Hematopoietic multipotent progenitor cell treated with erythropoietin and hydrocortisone succinate and interleukin-3 and kit ligand, for 4 days (in vitro differentiated cells): ENCODE results near the gene MYOC.
"Not testable (repeated sequence)": the region's sequence is repeated elsewhere in the genome, so short reads cannot be mapped to it uniquely, and the experiment has no call there.

Experiments used
- DNase-seq: peaks from one replicate; pipeline ENCODE4 v3.0.0-alpha.2; 2015

MYOC gene

GRCh38 chr1:171645553-171646248 is 6.8 kb downstream of the MYOC start:
- no peak for DNase-seq

- peak; percentile 96 for DNase-seq
These were observed 7.5 kb downstream of the MYOC start for GRCh38 chr1:171644805-171645483.

- no peak for DNase-seq
These were observed 9.3 kb downstream of the MYOC start for GRCh38 chr1:171643156-171643555.

GRCh38 chr1:171642197-171642596 is 10.3 kb downstream of the MYOC start:
- DNase-seq = no peak

GRCh38 chr1:171641076-171641864 is 11.2 kb downstream of the MYOC start:
- DNase-seq = no peak

- no peak for DNase-seq
These were observed 12.3 kb downstream of the MYOC start for GRCh38 chr1:171640225-171640624.

- DNase-seq = no peak
These were observed 14.4 kb downstream of the MYOC start for GRCh38 chr1:171637928-171638576.

GRCh38 chr1:171636141-171636540 is 16.3 kb downstream of the MYOC start:
- DNase-seq = no peak

GRCh38 chr1:171635661-171636060 is 16.8 kb downstream of the MYOC start:
- DNase-seq = no peak

GRCh38 chr1:171628225-171628624 is 24.3 kb downstream of the MYOC start:
- DNase-seq = no peak

- no peak for DNase-seq
These were observed 25.5 kb downstream of the MYOC start for GRCh38 chr1:171627020-171627419.

- no peak for DNase-seq
These were observed 27.3 kb downstream of the MYOC start for GRCh38 chr1:171625225-171625624.

GRCh38 chr1:171623651-171624331 is 28.7 kb downstream of the MYOC start:
- DNase-seq = no peak

- DNase-seq = no peak
These were observed 30.4 kb downstream of the MYOC start, which contains the start of gene MYOCOS for GRCh38 chr1:171622152-171622462. MYOCOS (plus strand) TSS chr1:171622243; CDS start chr1:171623884, 1,641 bp downstream.

- no peak for DNase-seq
These were observed 35.9 kb downstream of the MYOC start for GRCh38 chr1:171616586-171616985.

- DNase-seq = not testable (repeated sequence)
These were observed 37.2 kb downstream of the MYOC start for GRCh38 chr1:171615122-171615906.

GRCh38 chr1:171613282-171613681 is 39.2 kb downstream of the MYOC start:
- no peak for DNase-seq

- DNase-seq = no peak
These were observed 41.2 kb downstream of the MYOC start for GRCh38 chr1:171611306-171611705.

GRCh38 chr1:171610385-171610784 is 42.1 kb downstream of the MYOC start:
- DNase-seq = peak; percentile 48

- no peak for DNase-seq
These were observed 46.0 kb downstream of the MYOC start for GRCh38 chr1:171606402-171606941.

- DNase-seq = not testable (repeated sequence)
These were observed 49.4 kb downstream of the MYOC start for GRCh38 chr1:171603042-171603441.

- DNase-seq = no peak
These were observed 51.6 kb downstream of the MYOC start for GRCh38 chr1:171600862-171601261.
